WTC11 (cell line): ENCODE results near the gene RPL31.

ENCODE experiments used
- NR2C2 ChIP-seq: sonication (generic); formaldehyde crosslinking; IDR thresholded peaks from 2 replicates; pipeline ENCODE4 v1.8.0; 2022; ENCODE audit warnings: mild to moderate bottlenecking, missing genetic modification reagents
- ZNF317 ChIP-seq: sonication (generic); formaldehyde crosslinking; IDR thresholded peaks from 2 replicates; pipeline ENCODE4 v1.8.1; 2023; ENCODE audit warnings: low read depth, mild to moderate bottlenecking, moderate library complexity, missing genetic modification reagents, borderline replicate concordance
- ZNF396 ChIP-seq: fragments of 250-450 bp; sonication (Bioruptor Pico); IDR thresholded peaks from 2 replicates; pipeline ENCODE4 v1.8.0; 2021; ENCODE audit warnings: mild to moderate bottlenecking, moderate library complexity, borderline replicate concordance
- TF ChIP-seq, protein P1 (sequence below): sonication (generic); formaldehyde crosslinking; IDR thresholded peaks from 2 replicates; pipeline ENCODE4 v1.8.1; 2022; ENCODE audit warnings: low read depth, missing genetic modification reagents, borderline replicate concordance
- TF ChIP-seq, protein P2 (sequence below): sonication (generic); formaldehyde crosslinking; conservative IDR thresholded peaks from 2 replicates; pipeline ENCODE4 v1.8.1; 2022; ENCODE audit warnings: mild to moderate bottlenecking, missing genetic modification reagents
- TF ChIP-seq, protein P3 (sequence below): sonication (generic); formaldehyde crosslinking; IDR thresholded peaks from 2 replicates; pipeline ENCODE4 v1.8.1; 2022; ENCODE audit warnings: missing genetic modification reagents, borderline replicate concordance
- TF ChIP-seq, protein P4 (sequence below): sonication (generic); formaldehyde crosslinking; IDR thresholded peaks from 2 replicates; pipeline ENCODE4 v1.8.1; 2023; ENCODE audit warnings: mild to moderate bottlenecking, moderate library complexity, missing genetic modification reagents
- TF ChIP-seq, protein P5 (sequence below): fragments of 200-600 bp; IDR thresholded peaks from 2 replicates; pipeline ENCODE4 v1.8.0; 2022; ENCODE audit warnings: antibody characterized with exemption
- TF ChIP-seq, protein P6 (sequence below): sonication (generic); formaldehyde crosslinking; IDR thresholded peaks from 2 replicates; pipeline ENCODE4 v1.8.1; 2023; ENCODE audit warnings: mild to moderate bottlenecking, missing genetic modification reagents

DNA sequence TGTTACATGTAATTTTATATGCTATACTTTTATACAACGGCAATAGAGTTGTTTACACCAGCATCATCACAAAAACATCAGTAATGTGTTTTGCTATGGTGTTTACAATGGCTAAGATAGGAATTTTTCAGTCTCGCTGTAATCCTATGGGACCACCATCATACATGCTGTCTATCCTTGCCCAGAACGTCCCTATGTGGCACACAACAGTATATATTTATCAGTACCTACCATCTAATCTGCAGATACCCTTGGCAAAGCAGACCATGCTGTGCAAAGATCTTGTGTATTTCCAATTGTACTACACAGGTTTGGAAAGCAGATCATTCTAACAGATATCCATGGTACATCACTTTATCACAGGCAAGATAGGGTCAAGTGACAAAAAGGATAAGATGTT, 15.3 kb downstream of the RPL31 start:
- TF ChIP-seq ZNF317 (CRISPR knock-in tag) (no peak), NR2C2 (CRISPR knock-in tag) (no peak), ZNF396 (CRISPR knock-in tag) (no peak)
- TF ChIP-seq, protein P1, sequence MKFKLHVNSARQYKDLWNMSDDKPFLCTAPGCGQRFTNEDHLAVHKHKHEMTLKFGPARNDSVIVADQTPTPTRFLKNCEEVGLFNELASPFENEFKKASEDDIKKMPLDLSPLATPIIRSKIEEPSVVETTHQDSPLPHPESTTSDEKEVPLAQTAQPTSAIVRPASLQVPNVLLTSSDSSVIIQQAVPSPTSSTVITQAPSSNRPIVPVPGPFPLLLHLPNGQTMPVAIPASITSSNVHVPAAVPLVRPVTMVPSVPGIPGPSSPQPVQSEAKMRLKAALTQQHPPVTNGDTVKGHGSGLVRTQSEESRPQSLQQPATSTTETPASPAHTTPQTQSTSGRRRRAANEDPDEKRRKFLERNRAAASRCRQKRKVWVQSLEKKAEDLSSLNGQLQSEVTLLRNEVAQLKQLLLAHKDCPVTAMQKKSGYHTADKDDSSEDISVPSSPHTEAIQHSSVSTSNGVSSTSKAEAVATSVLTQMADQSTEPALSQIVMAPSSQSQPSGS (CRISPR knock-in tag): no peak
- TF ChIP-seq, protein P2, sequence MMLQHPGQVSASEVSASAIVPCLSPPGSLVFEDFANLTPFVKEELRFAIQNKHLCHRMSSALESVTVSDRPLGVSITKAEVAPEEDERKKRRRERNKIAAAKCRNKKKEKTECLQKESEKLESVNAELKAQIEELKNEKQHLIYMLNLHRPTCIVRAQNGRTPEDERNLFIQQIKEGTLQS (CRISPR knock-in tag): no peak
- TF ChIP-seq, protein P3, sequence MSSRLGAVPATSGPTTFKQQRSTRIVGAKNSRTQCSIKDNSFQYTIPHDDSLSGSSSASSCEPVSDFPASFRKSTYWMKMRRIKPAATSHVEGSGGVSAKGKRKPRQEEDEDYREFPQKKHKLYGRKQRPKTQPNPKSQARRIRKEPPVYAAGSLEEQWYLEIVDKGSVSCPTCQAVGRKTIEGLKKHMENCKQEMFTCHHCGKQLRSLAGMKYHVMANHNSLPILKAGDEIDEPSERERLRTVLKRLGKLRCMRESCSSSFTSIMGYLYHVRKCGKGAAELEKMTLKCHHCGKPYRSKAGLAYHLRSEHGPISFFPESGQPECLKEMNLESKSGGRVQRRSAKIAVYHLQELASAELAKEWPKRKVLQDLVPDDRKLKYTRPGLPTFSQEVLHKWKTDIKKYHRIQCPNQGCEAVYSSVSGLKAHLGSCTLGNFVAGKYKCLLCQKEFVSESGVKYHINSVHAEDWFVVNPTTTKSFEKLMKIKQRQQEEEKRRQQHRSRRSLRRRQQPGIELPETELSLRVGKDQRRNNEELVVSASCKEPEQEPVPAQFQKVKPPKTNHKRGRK (CRISPR knock-in tag): no peak
- TF ChIP-seq, protein P4, sequence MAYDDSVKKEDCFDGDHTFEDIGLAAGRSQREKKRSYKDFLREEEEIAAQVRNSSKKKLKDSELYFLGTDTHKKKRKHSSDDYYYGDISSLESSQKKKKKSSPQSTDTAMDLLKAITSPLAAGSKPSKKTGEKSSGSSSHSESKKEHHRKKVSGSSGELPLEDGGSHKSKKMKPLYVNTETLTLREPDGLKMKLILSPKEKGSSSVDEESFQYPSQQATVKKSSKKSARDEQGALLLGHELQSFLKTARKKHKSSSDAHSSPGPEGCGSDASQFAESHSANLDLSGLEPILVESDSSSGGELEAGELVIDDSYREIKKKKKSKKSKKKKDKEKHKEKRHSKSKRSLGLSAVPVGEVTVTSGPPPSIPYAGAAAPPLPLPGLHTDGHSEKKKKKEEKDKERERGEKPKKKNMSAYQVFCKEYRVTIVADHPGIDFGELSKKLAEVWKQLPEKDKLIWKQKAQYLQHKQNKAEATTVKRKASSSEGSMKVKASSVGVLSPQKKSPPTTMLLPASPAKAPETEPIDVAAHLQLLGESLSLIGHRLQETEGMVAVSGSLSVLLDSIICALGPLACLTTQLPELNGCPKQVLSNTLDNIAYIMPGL: no peak
- TF ChIP-seq, protein P5, sequence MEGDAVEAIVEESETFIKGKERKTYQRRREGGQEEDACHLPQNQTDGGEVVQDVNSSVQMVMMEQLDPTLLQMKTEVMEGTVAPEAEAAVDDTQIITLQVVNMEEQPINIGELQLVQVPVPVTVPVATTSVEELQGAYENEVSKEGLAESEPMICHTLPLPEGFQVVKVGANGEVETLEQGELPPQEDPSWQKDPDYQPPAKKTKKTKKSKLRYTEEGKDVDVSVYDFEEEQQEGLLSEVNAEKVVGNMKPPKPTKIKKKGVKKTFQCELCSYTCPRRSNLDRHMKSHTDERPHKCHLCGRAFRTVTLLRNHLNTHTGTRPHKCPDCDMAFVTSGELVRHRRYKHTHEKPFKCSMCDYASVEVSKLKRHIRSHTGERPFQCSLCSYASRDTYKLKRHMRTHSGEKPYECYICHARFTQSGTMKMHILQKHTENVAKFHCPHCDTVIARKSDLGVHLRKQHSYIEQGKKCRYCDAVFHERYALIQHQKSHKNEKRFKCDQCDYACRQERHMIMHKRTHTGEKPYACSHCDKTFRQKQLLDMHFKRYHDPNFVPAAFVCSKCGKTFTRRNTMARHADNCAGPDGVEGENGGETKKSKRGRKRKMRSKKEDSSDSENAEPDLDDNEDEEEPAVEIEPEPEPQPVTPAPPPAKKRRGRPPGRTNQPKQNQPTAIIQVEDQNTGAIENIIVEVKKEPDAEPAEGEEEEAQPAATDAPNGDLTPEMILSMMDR: no peak
- TF ChIP-seq, protein P6, sequence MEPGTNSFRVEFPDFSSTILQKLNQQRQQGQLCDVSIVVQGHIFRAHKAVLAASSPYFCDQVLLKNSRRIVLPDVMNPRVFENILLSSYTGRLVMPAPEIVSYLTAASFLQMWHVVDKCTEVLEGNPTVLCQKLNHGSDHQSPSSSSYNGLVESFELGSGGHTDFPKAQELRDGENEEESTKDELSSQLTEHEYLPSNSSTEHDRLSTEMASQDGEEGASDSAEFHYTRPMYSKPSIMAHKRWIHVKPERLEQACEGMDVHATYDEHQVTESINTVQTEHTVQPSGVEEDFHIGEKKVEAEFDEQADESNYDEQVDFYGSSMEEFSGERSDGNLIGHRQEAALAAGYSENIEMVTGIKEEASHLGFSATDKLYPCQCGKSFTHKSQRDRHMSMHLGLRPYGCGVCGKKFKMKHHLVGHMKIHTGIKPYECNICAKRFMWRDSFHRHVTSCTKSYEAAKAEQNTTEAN (CRISPR knock-in tag): no peak
